Adrenal gland (tissue), 12 donors: ENCODE results near the gene MTARC2. TPM values are rescaled to one million over a fixed set of nuclear protein-coding genes. Genes with fewer than 3 reads are reported as not detected.
A peak's percentile ranks its signal among the peaks of the same experiment; 100 is the strongest.

Source experiments
- DNase-seq, 7 donors: peaks; one replicate each; pipeline ENCODE4 v3.0.0-alpha.2; 2019 to 2020
- H3K27ac ChIP-seq, 5 donors: fragments of 200-600 bp; sonication (generic) in 4 of 5; 1 replicate in 3 of 5; 2 replicates in 2 of 5; pipeline versions ENCODE4 v1.5.1 to v1.8.0; 2016 to 2020; ENCODE audit warnings: mild to moderate bottlenecking in 1 of 5
- H3K27me3 ChIP-seq: fragments of 200-600 bp; 2 replicates; pipeline ENCODE4 v1.8.0; 2021
- H3K36me3 ChIP-seq, 2 donors: fragments of 200-600 bp; replicated peaks in 1 of 2; 1 replicate in 1 of 2; 2 replicates in 1 of 2; pipeline versions ENCODE4 v1.5.1 to v1.8.0; 2018 to 2022
- H3K4me1 ChIP-seq, 2 donors: fragments of 200-600 bp; replicated peaks in 1 of 2; 1 replicate in 1 of 2; 2 replicates in 1 of 2; pipeline versions ENCODE4 v1.5.1 to v1.8.0; 2018 to 2021
- H3K4me3 ChIP-seq, 4 donors: fragments of 200-600 bp; sonication (generic) in 3 of 4; one replicate each; pipeline ENCODE4 v1.5.1; 2016 to 2018
- H3K9me3 ChIP-seq, 3 donors: fragments of 200-600 bp; sonication (generic) in 1 of 3; replicated peaks in 1 of 3; 1 replicate in 2 of 3; 2 replicates in 1 of 3; pipeline versions ENCODE4 v1.5.1 to v1.8.0; 2016 to 2021
- CTCF ChIP-seq, 6 experiments: fragments of 450-650 bp in 4 of 6; fragments of 200-600 bp in 2 of 6; sonication (generic) in 1 of 6; IDR thresholded peaks; 1 replicate in 5 of 6; 2 replicates in 1 of 6; pipeline versions ENCODE4 v1.5.1 to v1.8.0; 2016 to 2021; ENCODE audit warnings: antibody characterized with exemption in 6 of 6, mild to moderate bottlenecking in 2 of 6, moderate library complexity in 1 of 6
- POLR2A ChIP-seq, 2 donors: fragments of 450-650 bp; IDR thresholded peaks; one replicate each; pipeline ENCODE4 v1.6.1; 2017; ENCODE audit warnings: antibody characterized with exemption in 2 of 2, mild to moderate bottlenecking in 2 of 2, moderate library complexity in 1 of 2
- WGBS, 4 donors: extraction: QIAGEN DNeasy Blood & Tissue Kit in 2 of 4; methylation state at CpG; one replicate each; pipeline versions ENCODE4 v1.1.5 to v1.1.7; 2013 to 2017; 5-methylcytosine and 5-hydroxymethylcytosine counted together
- intact Hi-C, 2 donors: fragments of 100-400 bp; cut with DNase I; formaldehyde crosslinking; loops; one replicate each; pipeline versions ENCODE4 v1.14.1 to v1.15.0; 2022 to 2023
- polyA plus RNA-seq, 3 donors: library from polyadenylated mRNA; stranded (reverse); fragments of 200-250 nt in 2 of 3; fragments of 350-450 nt in 1 of 3; fragmentation: Illumina TruSeq in 1 of 3; extraction: RNeasy Lipid Tissue Mini Kit (QIAGEN cat#74804) in 1 of 3; gene quantifications; one replicate each; pipeline ENCODE4 v1.2.3, GENCODE V29; 2013 to 2014
- total RNA-seq, 9 donors: library from RNA; depleted of rRNA in 4 of 9; stranded (reverse); fragments of >200 nt in 4 of 9; fragments of 120-200 nt in 1 of 9; fragmentation: NEBNext Ultra II Directional in 1 of 9; extraction: Animal tissue kit (Norgen Biotek cat#: 25700) in 1 of 9; gene quantifications; one replicate each; pipeline versions ENCODE4 v1.1.0 to v1.2.4, GENCODE V29; 2013 to 2023
- donor health status: healthy with polysubstance abuse.
- donor health status: Bipolar disorder and iron deficiency.
- donor health status: DM: yes; HTN: yes; CAD: no.
- donor health status: DM: no; HTN: no; CAD: no.
- donor health status: DM: no; HTN: no; CAD: no.
- donor health status: DM: yes; HTN: yes; CAD: no.

The MTARC2 gene
- total and polyA plus RNA-seq, 12 donors = 13.7 to 48.6 (median 29.8) TPM

GRCh38 chr1:220809187-220809550, 61.0 kb downstream of the MTARC2 start:
- Histone ChIP-seq H3K27ac (no peak overlapping the region), H3K36me3 (peaks cover 0 to 4% of the 10 kb centered on the region in 2 donors), H3K4me1 (no peaks in the 10 kb centered on the region), H3K9me3 (no peaks in the 10 kb centered on the region), H3K27me3 (no peaks in the 10 kb centered on the region), H3K4me3 (no peak overlapping the region)
- 87 to 91% (median 89%) methylated on average over 6 of the region's 6 CpGs for WGBS, 4 donors
- TF ChIP-seq CTCF (IDR thresholded peaks at IDR 0.05) (no peak), POLR2A (IDR thresholded peaks at IDR 0.05) (no peak)
- intact Hi-C loops = no loop called here
- no peak for DNase-seq

GRCh38 chr1:220809704-220810103, 61.6 kb downstream of the MTARC2 start:
- intact Hi-C loops = no loop called here
- H3K9me3 ChIP-seq = no peaks in the 10 kb centered on the region
- no peak overlapping the region for H3K4me3 ChIP-seq
- TF ChIP-seq POLR2A (IDR thresholded peaks at IDR 0.05) (no peak), CTCF (IDR thresholded peaks at IDR 0.05) (no peak)
- no peaks in the 10 kb centered on the region for H3K27me3 ChIP-seq
- peaks cover 0 to 4% of the 10 kb centered on the region in 2 donors for H3K36me3 ChIP-seq
- no peak overlapping the region for H3K27ac ChIP-seq
- H3K4me1 ChIP-seq = no peaks in the 10 kb centered on the region
- WGBS, 4 donors = 81 to 82% (median 81%) methylated on average over 8 of the region's 8 CpGs
- no peak for DNase-seq

DNA sequence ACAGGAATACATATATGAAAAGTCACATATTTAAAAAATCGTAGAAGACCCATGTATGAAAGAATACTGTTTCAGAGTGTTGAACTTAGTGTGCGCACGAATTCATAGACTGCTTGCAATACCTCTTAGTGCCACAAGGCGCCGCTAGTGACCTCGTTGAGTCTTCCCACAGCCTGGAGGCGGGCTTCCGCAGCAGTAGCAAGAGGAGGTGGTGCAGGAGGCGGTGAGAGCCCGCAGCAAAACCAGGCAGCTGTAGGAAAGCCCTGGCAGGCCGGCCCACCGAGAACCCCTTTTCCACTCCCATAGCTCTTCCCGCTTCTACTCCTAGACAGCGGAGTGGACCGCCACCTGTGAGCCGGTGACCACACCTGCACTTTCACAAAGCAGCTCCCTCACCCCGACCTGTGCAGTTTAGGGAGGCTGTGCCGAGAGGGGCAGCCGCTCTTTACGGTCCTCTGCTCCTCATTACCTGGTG, 62.1 kb downstream of the MTARC2 start:
- no peak overlapping the region for H3K4me3 ChIP-seq

DNA sequence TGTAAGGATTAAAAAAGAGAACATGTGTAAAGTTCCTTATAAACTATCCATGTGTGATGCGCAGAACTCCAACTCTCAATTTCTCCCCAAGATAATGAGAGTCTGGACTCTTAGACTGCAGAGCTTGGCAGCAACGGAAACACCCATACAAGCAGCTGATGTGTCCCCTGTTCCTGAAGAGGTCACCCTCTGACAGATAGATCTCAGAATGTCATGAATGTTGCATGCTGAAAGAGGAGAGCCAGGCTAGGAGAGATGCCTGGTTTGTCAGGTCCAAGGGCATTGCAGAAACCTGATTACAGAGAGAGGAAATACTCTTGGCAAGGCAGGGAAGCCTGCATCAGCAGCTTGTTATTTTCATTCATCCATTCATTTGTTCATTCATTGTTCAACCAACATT, 62.8 kb downstream of the MTARC2 start:
- TF ChIP-seq POLR2A (IDR thresholded peaks at IDR 0.05) (no peak), CTCF (IDR thresholded peaks at IDR 0.05) (no peak)

More for the DNA sequence above, 62.1 kb downstream of the MTARC2 start:
- WGBS, 4 donors = 16 to 31% (median 22%) methylated on average over 16 to 20 of the region's 20 CpGs
- peaks cover 0 to 2% of the 10 kb centered on the region in 2 donors for H3K36me3 ChIP-seq
- peak; percentile 71 to 91 (median 81) for DNase-seq
- no peaks in the 10 kb centered on the region for H3K9me3 ChIP-seq
- no peak overlapping the region for H3K27ac ChIP-seq
- no peaks in the 10 kb centered on the region for H3K27me3 ChIP-seq
- H3K4me1 ChIP-seq = no peaks in the 10 kb centered on the region
- intact Hi-C loops = no loop called here
- TF ChIP-seq POLR2A (IDR thresholded peaks at IDR 0.05) = no peak
- TF ChIP-seq CTCF (IDR thresholded peaks at IDR 0.05) = peak; percentile 74 to 95 (median 84)

More for the DNA sequence above, 62.8 kb downstream of the MTARC2 start:
- H3K9me3 ChIP-seq = no peaks in the 10 kb centered on the region
- no peak for DNase-seq
- WGBS, 4 donors = 65 to 94% (median 90%) methylated on average over 2 of the region's 2 CpGs
- H3K27me3 ChIP-seq = no peaks in the 10 kb centered on the region
- no peaks in the 10 kb centered on the region for H3K36me3 ChIP-seq
- no peaks in the 10 kb centered on the region for H3K4me1 ChIP-seq
- intact Hi-C loops = no loop called here
- H3K27ac ChIP-seq = no peak overlapping the region
- H3K4me3 ChIP-seq = no peak overlapping the region
